HG02943 (cell line): Measurements from ENCODE around the gene COA3.

ENCODE experiments used
- ATAC-seq: cut with Tn5 transposase; IDR thresholded peaks from one replicate; pipeline ENCODE4 v1.9.1; 2021; ENCODE audit warnings: mild to moderate bottlenecking, low read depth, moderate library complexity; ENCODE audit not compliant: unreplicated experiment

The COA3 gene

DNA sequence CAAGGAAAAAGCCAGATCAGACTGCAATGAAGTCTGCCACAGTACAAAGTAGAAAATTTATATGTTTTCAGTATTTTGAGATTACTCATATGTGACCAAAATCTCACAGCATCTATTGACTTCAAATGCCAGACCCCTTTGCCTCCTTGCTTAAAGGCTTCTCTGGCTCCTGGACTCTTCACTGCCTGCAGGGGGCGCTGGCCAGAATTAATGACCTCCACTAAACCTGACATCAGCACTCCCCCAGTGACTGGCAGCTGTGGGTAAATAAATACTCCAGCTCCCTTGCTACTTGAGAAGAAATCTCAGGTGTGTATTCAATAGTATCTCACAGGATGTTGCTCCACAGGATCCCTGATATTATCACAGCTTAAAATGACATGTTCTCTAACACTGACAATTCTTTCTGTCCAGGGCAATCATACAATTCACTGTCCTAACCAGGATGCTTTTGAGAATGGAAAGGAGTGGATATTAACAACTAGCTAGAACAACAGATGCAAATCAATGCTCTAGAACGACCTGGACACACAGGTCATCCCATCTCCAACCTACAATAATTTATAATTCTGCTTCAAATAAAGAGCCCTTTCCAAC, 21.5 kb upstream of the COA3 start:
- no peak for ATAC-seq

GRCh38 chr17:42818379-42818778, 19.9 kb upstream of the COA3 start:
- no peak for ATAC-seq

DNA sequence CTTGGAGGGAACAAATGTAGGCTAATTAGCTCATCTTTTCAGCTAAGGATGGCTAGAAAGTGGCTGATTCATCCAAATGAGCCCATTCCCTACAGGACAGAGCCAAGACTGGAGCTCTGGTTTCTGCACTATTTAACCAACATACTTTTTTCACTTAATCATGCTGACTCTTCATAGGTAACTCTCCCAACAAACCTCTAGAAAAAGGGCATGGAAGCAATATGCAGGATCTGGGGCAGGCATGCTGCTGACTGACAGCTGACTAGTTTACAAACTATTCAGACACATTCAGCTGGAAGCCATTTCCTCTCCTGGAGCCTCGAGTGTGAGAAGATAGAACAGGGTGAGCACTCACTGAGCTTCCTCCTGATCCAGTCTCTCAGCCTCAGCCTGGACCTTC, 19.4 kb upstream of the COA3 start:
- ATAC-seq: no peak

DNA sequence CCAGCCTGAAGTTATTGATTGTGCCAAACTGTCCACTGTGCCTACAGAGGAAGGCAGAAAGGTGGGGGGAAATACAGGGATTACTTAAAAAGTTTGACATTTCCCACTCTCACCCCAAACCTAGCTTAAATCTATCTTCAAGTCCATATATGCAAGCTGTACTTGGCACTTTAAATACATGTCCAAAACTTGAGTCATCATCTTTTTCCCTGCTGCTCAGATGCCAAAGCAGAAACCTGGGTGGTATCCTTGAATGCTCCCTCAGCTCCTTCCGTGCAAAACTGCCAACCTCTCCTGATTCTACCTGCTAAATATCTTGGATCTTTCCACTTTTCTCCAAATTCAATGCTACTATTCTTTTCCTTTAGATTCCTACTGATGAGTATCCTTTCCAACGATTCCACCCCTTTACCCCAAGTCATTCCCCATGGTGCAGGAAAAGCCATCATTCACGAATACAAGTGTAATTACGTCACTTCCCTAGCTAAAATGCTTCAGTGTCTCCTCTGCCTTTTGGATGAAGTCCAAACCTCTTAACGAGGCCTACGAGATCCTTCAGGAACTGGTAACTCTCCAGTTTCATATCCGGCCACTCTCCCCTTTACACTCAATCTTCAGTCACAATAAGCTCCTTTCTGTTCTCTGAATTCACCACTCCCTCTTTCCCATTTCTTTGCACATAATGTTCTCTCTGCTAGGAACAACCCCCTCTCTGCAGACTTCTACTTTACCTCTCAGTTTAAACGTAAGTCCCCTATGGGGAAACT, 16.3 kb upstream of the COA3 start:
- no peak for ATAC-seq

- ATAC-seq: no peak
Measured at GRCh38 chr17:42809250-42809649, 10.7 kb upstream of the COA3 start.

DNA sequence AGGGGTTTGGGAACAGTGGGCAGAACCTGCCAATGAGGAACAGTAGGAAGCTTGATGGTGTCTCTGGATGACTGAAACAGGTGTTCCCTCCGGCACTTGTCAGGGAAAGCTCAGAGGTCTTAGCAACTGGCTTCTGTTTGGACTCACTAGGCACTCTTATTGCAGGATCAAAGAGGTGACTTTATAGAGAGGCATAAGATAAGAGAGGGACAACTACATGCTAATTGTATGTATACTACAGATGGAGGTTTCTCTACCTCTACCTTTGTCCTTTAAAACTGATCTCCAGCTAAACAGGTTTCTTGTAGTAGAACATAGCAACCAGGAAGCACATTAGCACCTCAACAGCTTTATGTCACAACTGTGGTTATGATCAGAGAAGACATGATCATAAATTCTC, 7.7 kb upstream of the COA3 start:
- ATAC-seq: no peak

DNA sequence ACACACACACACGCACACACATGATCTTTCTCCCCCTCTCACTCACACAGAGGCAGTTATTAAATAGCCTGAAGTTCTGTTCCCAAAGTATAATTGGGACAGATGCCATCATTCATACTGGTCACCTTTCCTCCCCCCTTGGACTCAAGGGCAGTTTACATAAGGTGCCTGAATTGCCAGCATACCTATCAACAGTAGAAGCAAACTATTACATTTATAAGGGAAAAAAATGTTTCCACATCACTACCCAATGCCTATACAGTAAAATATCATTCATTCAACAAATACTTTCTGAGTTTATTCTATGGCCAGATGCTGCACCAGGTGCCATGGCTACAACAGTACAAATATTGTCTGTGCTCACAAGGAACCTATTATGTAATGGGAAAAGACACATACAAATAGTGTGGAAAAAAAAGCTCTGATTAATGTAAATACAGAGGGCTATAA, 6.4 kb upstream of the COA3 start:
- no peak for ATAC-seq

- no peak for ATAC-seq
Measured at GRCh38 chr17:42803074-42803883, 4.8 kb upstream of the COA3 start.

DNA sequence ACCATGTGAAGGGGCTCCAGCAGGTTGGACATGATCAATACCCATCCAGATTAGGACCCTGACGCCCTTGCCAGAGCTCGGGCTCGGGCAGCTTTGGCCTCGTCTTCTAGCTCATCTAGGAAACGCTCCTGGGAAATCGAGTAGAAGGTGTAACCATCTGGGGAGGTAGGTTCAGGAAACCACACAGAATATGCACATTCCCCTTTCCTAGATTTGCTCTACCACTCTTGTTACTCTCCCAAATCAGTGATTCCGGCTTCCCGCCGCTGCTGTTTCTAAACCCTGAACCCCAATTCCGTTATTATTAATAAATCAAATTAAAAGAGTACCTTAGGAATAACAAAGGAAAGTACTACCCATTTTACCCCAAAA, 507 bp downstream of the COA3 start:
- no peak for ATAC-seq

GRCh38 chr17:42797067-42798007, 1.2 kb downstream of the COA3 start:
- ATAC-seq: no peak

DNA sequence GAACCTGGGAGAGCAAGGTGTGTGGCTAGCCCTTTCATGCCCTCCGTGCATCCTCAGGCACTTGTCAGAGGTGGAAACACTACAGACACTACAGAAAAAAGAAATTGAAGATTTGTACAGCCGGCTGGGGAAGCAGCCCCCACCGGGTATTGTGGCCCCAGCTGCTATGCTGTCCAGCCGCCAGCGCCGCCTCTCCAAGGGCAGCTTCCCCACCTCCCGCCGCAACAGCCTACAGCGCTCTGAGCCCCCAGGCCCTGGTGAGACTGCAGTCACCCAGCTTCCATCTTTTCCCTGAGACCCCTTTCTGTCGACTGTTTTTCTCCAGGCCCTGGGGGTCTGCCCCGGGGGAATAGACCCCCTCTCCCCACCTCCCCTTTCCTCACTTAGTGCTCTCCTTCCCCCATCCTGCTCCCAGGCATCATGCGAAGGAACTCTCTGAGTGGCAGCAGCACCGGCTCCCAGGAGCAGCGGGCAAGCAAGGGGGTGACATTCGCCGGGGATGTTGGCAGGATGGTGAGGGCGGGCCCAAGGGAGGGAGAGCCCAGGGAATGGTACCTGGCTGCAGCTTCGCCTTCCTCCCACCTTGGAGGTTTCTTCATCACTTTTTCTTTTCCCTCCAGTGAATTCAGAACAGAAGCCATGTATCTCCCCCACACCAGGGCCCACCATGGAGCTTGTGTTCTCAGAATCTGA, 2.3 kb downstream of the COA3 start:
- no peak for ATAC-seq

DNA sequence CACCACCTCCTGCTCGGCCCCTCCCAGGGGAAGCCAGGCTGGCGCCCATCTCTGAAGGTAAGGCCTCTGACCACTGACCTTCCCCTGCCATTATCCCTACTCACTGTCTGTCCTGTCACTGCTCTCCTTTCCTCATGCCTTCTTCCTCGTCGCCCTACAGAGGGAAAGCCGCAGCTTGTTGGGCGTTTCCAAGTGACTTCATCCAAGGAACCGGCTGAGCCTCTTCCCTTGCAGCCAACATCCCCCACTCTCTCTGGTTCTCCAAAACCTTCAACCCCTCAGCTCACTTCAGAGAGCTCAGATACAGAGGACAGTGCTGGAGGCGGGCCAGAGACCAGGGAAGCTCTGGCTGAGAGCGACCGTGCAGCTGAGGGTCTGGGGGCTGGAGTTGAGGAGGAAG, 3.0 kb downstream of the COA3 start:
- no peak for ATAC-seq

GRCh38 chr17:42795061-42795460, 3.4 kb downstream of the COA3 start:
- ATAC-seq: no peak

DNA sequence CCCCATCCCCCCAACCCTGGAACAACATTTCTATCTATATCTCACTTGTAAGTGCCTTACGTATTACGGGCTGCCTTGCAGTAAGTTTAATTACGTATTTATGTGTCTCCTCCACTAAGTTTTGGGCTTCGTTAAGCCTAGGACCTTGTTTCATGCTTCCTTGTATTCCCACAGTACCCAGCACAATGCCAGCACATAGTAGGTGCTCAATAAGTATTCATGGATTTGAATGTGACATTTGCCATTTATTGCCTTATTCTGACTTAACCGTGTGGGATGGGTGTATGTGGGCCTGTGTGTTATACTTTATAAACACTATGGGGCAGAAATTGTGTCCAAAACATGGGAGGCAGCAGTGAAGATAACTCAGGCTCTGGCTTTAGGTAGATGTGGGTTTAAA, 6.0 kb downstream of the COA3 start:
- no peak for ATAC-seq

DNA sequence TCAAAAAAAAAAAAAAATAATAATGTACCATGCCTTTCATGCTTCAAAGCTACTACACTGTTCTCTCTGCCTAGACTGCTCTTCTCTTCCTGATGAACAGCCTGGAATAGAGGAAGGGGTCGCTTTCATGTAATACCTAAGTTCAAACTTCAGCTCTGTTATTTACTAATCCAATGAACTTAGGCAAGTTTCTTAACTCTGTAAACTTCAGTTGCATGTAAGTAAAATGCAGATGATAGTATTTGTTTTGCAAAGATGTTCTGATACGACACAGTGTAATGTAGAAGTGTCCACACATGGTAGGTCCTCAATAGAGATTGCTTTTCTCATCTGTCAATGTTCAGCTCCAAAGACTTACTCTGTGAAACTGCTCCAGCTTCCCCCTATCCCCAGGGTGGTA, 6.6 kb downstream of the COA3 start:
- ATAC-seq: no peak

DNA sequence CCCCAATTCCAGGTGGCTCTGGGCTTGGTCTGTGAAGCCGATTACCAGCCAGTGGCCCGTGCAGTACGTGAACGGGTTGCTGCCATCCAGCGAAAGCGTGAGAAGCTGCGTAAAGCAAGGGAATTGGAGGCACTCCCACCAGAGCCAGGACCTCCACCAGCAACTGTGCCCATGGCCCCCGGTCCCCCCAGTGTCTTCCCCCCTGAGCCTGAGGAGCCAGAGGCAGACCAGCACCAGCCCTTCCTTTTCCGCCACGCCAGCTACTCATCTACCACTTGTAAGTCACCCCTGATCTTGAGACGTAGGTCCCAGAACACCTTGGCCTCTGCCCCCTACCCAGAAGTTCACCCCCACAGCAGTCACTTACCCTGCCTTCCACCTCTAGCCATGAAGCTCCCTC, 11.2 kb downstream of the COA3 start:
- ATAC-seq: no peak

DNA sequence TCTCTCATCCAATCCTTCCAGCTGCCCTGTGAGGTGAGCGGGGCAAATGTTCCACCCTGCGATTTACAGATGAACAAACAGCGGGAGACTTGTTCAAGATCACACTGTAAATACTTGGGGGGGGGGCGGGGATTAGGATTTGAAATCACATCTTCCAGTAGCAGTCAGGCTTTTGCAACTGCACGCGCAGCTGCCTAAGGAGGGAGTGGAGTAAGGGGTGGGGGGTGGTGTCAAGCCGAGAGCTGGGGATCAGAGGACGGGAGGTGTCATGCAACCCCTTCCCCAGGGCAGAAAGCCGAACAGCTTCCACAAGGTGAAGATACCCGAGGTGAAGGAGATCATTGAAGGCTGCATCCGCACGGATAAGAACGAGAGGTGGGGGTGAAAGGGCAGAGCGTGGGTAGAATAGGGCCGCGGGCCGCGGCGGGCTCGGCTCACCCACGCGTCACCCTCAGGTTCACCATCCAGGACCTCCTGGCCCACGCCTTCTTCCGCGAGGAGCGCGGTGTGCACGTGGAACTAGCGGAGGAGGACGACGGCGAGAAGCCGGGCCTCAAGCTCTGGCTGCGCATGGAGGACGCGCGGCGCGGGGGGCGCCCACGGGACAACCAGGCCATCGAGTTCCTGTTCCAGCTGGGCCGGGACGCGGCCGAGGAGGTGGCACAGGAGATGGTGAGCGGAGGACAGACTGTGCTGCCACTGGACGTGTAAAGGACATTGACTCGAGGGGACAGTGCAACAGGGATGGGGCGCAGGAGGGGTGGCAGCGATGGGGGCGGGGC, 13.5 kb downstream of the COA3 start:
- ATAC-seq: no peak

DNA sequence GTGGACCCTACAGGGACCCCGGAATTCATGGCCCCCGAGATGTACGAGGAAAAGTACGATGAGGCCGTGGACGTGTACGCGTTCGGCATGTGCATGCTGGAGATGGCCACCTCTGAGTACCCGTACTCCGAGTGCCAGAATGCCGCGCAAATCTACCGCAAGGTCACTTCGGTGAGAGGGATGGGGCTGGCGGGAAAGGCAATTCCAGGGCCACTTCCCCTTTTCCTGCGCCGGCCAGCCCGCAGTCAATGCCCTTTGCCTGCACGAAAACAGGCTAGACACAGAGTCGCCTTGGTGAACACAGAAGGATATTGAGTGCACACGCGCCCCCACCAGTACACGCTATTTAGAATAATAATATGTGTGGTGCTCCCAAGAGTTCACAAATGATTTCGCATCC, 14.1 kb downstream of the COA3 start:
- no peak for ATAC-seq

GRCh38 chr17:42783791-42784138, 14.7 kb downstream of the COA3 start:
- ATAC-seq: no peak
